Mesenchymal stem cell (in vitro differentiated cells and primary cell): ENCODE results near the gene ITPR3.

Experiments
- DNase-seq: peaks from one replicate; pipeline ENCODE4 v3.0.0-alpha.2; 2013
- H2AFZ ChIP-seq: one replicate; pipeline ENCODE4 v1.6.1; 2013; ENCODE audit warnings: low read depth, mild to moderate bottlenecking, control low read depth, inconsistent platforms, low read length, moderate library complexity
- H2AK5ac ChIP-seq: 2 replicates; pipeline ENCODE4 v1.6.1; 2013; ENCODE audit warnings: low read length, moderate library complexity, mild to moderate bottlenecking, inconsistent platforms; ENCODE audit not compliant: severe bottlenecking
- H2BK120ac ChIP-seq: one replicate; pipeline ENCODE4 v1.6.1; 2013; ENCODE audit warnings: low read depth, mild to moderate bottlenecking, inconsistent platforms, low read length, moderate library complexity
- H2BK12ac ChIP-seq, 2 experiments: one replicate each; pipeline ENCODE4 v1.6.1; 2013; ENCODE audit warnings: inconsistent platforms in 2 of 2, low read length in 2 of 2, mild to moderate bottlenecking in 2 of 2, moderate library complexity in 2 of 2, control low read depth in 1 of 2
- H2BK15ac ChIP-seq: one replicate; pipeline ENCODE4 v1.6.1; 2013; ENCODE audit warnings: mild to moderate bottlenecking, low read depth, inconsistent platforms; ENCODE audit not compliant: poor library complexity, severe bottlenecking
- H2BK5ac ChIP-seq: 2 replicates; pipeline ENCODE4 v1.6.1; 2013; ENCODE audit warnings: low read depth, mild to moderate bottlenecking, low read length, control low read depth, inconsistent platforms; ENCODE audit not compliant: poor library complexity, severe bottlenecking
- H3K14ac ChIP-seq, 2 experiments: one replicate each; pipeline ENCODE4 v1.6.1; 2013; ENCODE audit warnings: inconsistent platforms in 2 of 2, low read length in 2 of 2, control low read depth in 1 of 2, mild to moderate bottlenecking in 1 of 2, moderate library complexity in 1 of 2
- H3K18ac ChIP-seq, 2 experiments: one replicate each; pipeline ENCODE4 v1.6.1; 2013; ENCODE audit warnings: inconsistent platforms in 2 of 2, low read length in 2 of 2, control low read depth in 1 of 2, low read depth in 1 of 2, mild to moderate bottlenecking in 1 of 2
- H3K23ac ChIP-seq, 2 experiments: one replicate each; pipeline ENCODE4 v1.6.1; 2013; ENCODE audit warnings: inconsistent platforms in 2 of 2, low read length in 2 of 2, mild to moderate bottlenecking in 2 of 2, moderate library complexity in 2 of 2, control low read depth in 1 of 2
- H3K27ac ChIP-seq: 2 replicates; pipeline ENCODE4 v1.5.1; 2013; ENCODE audit warnings: mild to moderate bottlenecking, moderate library complexity, low read length, control low read depth, inconsistent platforms; ENCODE audit not compliant: poor library complexity, severe bottlenecking
- H3K27me3 ChIP-seq, 2 experiments: 2 replicates each; pipeline versions ENCODE4 v1.6.1 to v1.7.0; 2013; ENCODE audit warnings: low read length in 2 of 2, mild to moderate bottlenecking in 2 of 2, moderate library complexity in 2 of 2, control low read depth in 1 of 2, inconsistent platforms in 1 of 2; ENCODE audit not compliant: control insufficient read depth in 1 of 2, insufficient read depth in 1 of 2
- H3K36me3 ChIP-seq, 2 experiments: 2 replicates each; pipeline versions ENCODE4 v1.6.1 to v1.7.0; 2013; ENCODE audit warnings: low read length in 2 of 2, control low read depth in 1 of 2, inconsistent platforms in 1 of 2, low read depth in 1 of 2, mild to moderate bottlenecking in 1 of 2; ENCODE audit not compliant: insufficient read depth in 2 of 2, control insufficient read depth in 1 of 2
- H3K4ac ChIP-seq, 2 experiments: one replicate each; pipeline ENCODE4 v1.6.1; 2013; ENCODE audit warnings: inconsistent platforms in 2 of 2, low read length in 2 of 2, mild to moderate bottlenecking in 2 of 2, moderate library complexity in 2 of 2, control low read depth in 1 of 2, low read depth in 1 of 2
- H3K4me1 ChIP-seq: 2 replicates; pipeline ENCODE4 v1.6.1; 2013; ENCODE audit warnings: low read depth, low read length, control low read depth; ENCODE audit not compliant: control insufficient read depth, insufficient read depth
- H3K4me2 ChIP-seq: 2 replicates; pipeline ENCODE4 v1.6.1; 2013; ENCODE audit warnings: low read length, mild to moderate bottlenecking, inconsistent platforms; ENCODE audit not compliant: poor library complexity, severe bottlenecking
- H3K4me3 ChIP-seq, 2 experiments: 2 replicates each; pipeline versions ENCODE4 v1.5.1 to v1.7.0; 2013; ENCODE audit warnings: low read length in 2 of 2, mild to moderate bottlenecking in 2 of 2, control low read depth in 1 of 2, low read depth in 1 of 2; ENCODE audit not compliant: insufficient read depth in 1 of 2
- H3K79me1 ChIP-seq: replicated peaks from 2 replicates; pipeline ENCODE4 v1.6.1; 2013; ENCODE audit warnings: mild to moderate bottlenecking, control low read depth, low read length, inconsistent platforms; ENCODE audit not compliant: poor library complexity, severe bottlenecking
- H3K9ac ChIP-seq: 2 replicates; pipeline ENCODE4 v1.7.0; 2013; ENCODE audit warnings: mild to moderate bottlenecking, low read length, moderate library complexity
- H3K9me3 ChIP-seq: 2 replicates; pipeline ENCODE4 v1.7.0; 2013; ENCODE audit warnings: mild to moderate bottlenecking, low read length; ENCODE audit not compliant: control insufficient read depth
- H4K8ac ChIP-seq: one replicate; pipeline ENCODE4 v1.6.1; 2013; ENCODE audit warnings: inconsistent platforms, mild to moderate bottlenecking, low read length, moderate library complexity
- H4K91ac ChIP-seq: one replicate; pipeline ENCODE4 v1.6.1; 2013; ENCODE audit warnings: mild to moderate bottlenecking, low read length, inconsistent platforms
- WGBS: methylation state at CpG from one replicate; pipeline ENCODE4 v1.1.7; 2013; ENCODE audit warnings: mixed read lengths; 5-methylcytosine and 5-hydroxymethylcytosine counted together

ITPR3 gene

GRCh38 chr6:33692760-33693158 is 71.6 kb downstream of the ITPR3 start:
- 78% methylated on average over 10 of the region's 10 CpGs for WGBS
- H2BK15ac ChIP-seq = no peak overlapping the region

GRCh38 chr6:33693186-33694105 is 72.3 kb downstream of the ITPR3 start:
- WGBS = 60% methylated on average over 28 of the region's 28 CpGs
- Histone ChIP-seq H3K4me1 (peaks cover 45% of the 10 kb centered on the region), H2AFZ (no peak overlapping the region), H4K8ac (no peak overlapping the region), H3K14ac (peak overlapping the region in 1 of 2 experiments; percentile 61), H2BK5ac (no peak overlapping the region), H3K79me1 (peaks cover 14% of the 10 kb centered on the region), H3K4me2 (no peak overlapping the region), H2BK15ac (no peak overlapping the region), H3K9ac (peak overlapping the region; percentile 51), H2BK12ac (peak overlapping the region; percentile 24 to 38), H3K27ac (no peak overlapping the region), H3K4me3 (no peak overlapping the region), H2AK5ac (peak overlapping the region; percentile 11), H3K36me3 (peaks cover 81 to 99% of the 10 kb centered on the region in 2 experiments), H3K9me3 (no peaks in the 10 kb centered on the region), H3K23ac (no peak overlapping the region), H4K91ac (peak overlapping the region; percentile 34), H3K18ac (peak overlapping the region; percentile 14 to 51), H3K27me3 (no peaks in the 10 kb centered on the region), H3K4ac (no peak overlapping the region), H2BK120ac (no peak overlapping the region)
- peak; percentile 75 for DNase-seq

More at GRCh38 chr6:33692760-33693158, 71.6 kb downstream of the ITPR3 start:
- Histone ChIP-seq H2BK5ac (no peak overlapping the region), H3K14ac (no peak overlapping the region), H3K79me1 (peaks cover 11% of the 10 kb centered on the region), H2BK120ac (no peak overlapping the region), H3K9ac (no peak overlapping the region), H3K36me3 (peaks cover 83 to 98% of the 10 kb centered on the region in 2 experiments), H3K4me2 (no peak overlapping the region), H2BK12ac (no peak overlapping the region), H3K4me3 (no peak overlapping the region), H3K4ac (no peak overlapping the region), H3K27ac (no peak overlapping the region), H3K23ac (no peak overlapping the region), H2AFZ (no peak overlapping the region), H3K4me1 (peaks cover 45% of the 10 kb centered on the region), H4K91ac (no peak overlapping the region), H3K27me3 (no peaks in the 10 kb centered on the region), H2AK5ac (peak overlapping the region; percentile 11), H4K8ac (no peak overlapping the region), H3K9me3 (no peaks in the 10 kb centered on the region), H3K18ac (peak overlapping the region in 1 of 2 experiments; percentile 29)
- peak; percentile 64 for DNase-seq

- H3K14ac ChIP-seq = peak overlapping the region in 1 of 2 experiments; percentile 58
These were observed 73.3 kb downstream of the ITPR3 start for GRCh38 chr6:33694401-33694931.

GRCh38 chr6:33694977-33695376 is 73.9 kb downstream of the ITPR3 start:
- H2BK12ac ChIP-seq = peak overlapping the region in 1 of 2 experiments; percentile 74

More at GRCh38 chr6:33694401-33694931, 73.3 kb downstream of the ITPR3 start:
- H3K18ac ChIP-seq = peak overlapping the region; percentile 19 to 43
- H3K9ac ChIP-seq = peak overlapping the region; percentile 51
- no peaks in the 10 kb centered on the region for H3K9me3 ChIP-seq
- DNase-seq = peak; percentile 72
- H3K27ac ChIP-seq = no peak overlapping the region
- no peak overlapping the region for H3K4me2 ChIP-seq
- H3K23ac ChIP-seq = no peak overlapping the region
- H2BK12ac ChIP-seq = no peak overlapping the region
- no peak overlapping the region for H2AFZ ChIP-seq
- no peaks in the 10 kb centered on the region for H3K27me3 ChIP-seq
- no peak overlapping the region for H2BK15ac ChIP-seq
- H3K79me1 ChIP-seq = peaks cover 20% of the 10 kb centered on the region
- peaks cover 76 to 99% of the 10 kb centered on the region in 2 experiments for H3K36me3 ChIP-seq
- H3K4ac ChIP-seq = no peak overlapping the region
- peaks cover 45% of the 10 kb centered on the region for H3K4me1 ChIP-seq
- no peak overlapping the region for H2BK5ac ChIP-seq
- H4K8ac ChIP-seq = peak overlapping the region; percentile 46
- WGBS = 13% methylated on average over 17 of the region's 19 CpGs
- H2AK5ac ChIP-seq = peak overlapping the region; percentile 29
- H2BK120ac ChIP-seq = peak overlapping the region; percentile 3
- H4K91ac ChIP-seq = peak overlapping the region; percentile 44
- no peak overlapping the region for H3K4me3 ChIP-seq

More at GRCh38 chr6:33694977-33695376, 73.9 kb downstream of the ITPR3 start:
- H3K36me3 ChIP-seq = peaks cover 71 to 99% of the 10 kb centered on the region in 2 experiments
- H2AFZ ChIP-seq = no peak overlapping the region
- no peak for DNase-seq
- peak overlapping the region; percentile 14 to 43 for H3K18ac ChIP-seq
- no peak overlapping the region for H2BK5ac ChIP-seq
- H3K4me2 ChIP-seq = no peak overlapping the region
- H4K8ac ChIP-seq = peak overlapping the region; percentile 1
- 97% methylated on average over 5 of the region's 5 CpGs for WGBS
- no peak overlapping the region for H2BK15ac ChIP-seq
- peaks cover 21% of the 10 kb centered on the region for H3K79me1 ChIP-seq
- H3K23ac ChIP-seq = no peak overlapping the region
- H3K9ac ChIP-seq = peak overlapping the region; percentile 51
- H4K91ac ChIP-seq = peak overlapping the region; percentile 76
- H3K4me1 ChIP-seq = peaks cover 45% of the 10 kb centered on the region
- H3K4me3 ChIP-seq = no peak overlapping the region
- no peaks in the 10 kb centered on the region for H3K9me3 ChIP-seq
- no peak overlapping the region for H3K27ac ChIP-seq
- H3K27me3 ChIP-seq = no peaks in the 10 kb centered on the region
- H3K14ac ChIP-seq = peak overlapping the region in 1 of 2 experiments; percentile 23
- no peak overlapping the region for H3K4ac ChIP-seq
- H2BK120ac ChIP-seq = peak overlapping the region; percentile 3
- peak overlapping the region; percentile 71 for H2AK5ac ChIP-seq
